ENCODE measurements around the gene XPNPEP1.

- TF ChIP-seq GATA2 (IDR thresholded peaks at IDR 0.05; ENCODE audit: low read depth, low read length): no peak
- no peak for TF ChIP-seq GATA3 (IDR thresholded peaks at IDR 0.05; ENCODE audit: low read depth, low read length)
These were observed 100.1 kb downstream of the XPNPEP1 start for GRCh38 chr10:109823196-109823595.
